Osteoblast (primary cell): ENCODE results near the gene CD38. TPM values are rescaled to one million over a fixed set of nuclear protein-coding genes. Genes with fewer than 3 reads are reported as not detected.

ENCODE experiments used
- DNase-seq: peaks from one replicate; pipeline ENCODE4 v3.0.0; 2011; ENCODE audit warnings: low spot score, mixed read lengths; ENCODE audit not compliant: insufficient read length; ENCODE audit errors: missing footprints
- H2AFZ ChIP-seq: 2 replicates; pipeline ENCODE4 v1.6.0; 2011; ENCODE audit warnings: mild to moderate bottlenecking, low read length
- H3K27ac ChIP-seq: 2 replicates; pipeline ENCODE4 v1.5.1; 2011; ENCODE audit warnings: mild to moderate bottlenecking, low read depth, low read length, moderate library complexity
- H3K27me3 ChIP-seq: 2 replicates; pipeline ENCODE4 v1.6.0; 2012; ENCODE audit warnings: mild to moderate bottlenecking, control low read depth, inconsistent platforms, low read length, moderate library complexity; ENCODE audit not compliant: insufficient read depth
- H3K36me3 ChIP-seq: 2 replicates; pipeline ENCODE4 v1.5.1; 2011; ENCODE audit warnings: mild to moderate bottlenecking, low read length, control low read depth, moderate library complexity; ENCODE audit not compliant: insufficient read depth
- H3K4me1 ChIP-seq: 2 replicates; pipeline ENCODE4 v1.5.1; 2011; ENCODE audit warnings: mild to moderate bottlenecking, low read length, control low read depth, moderate library complexity; ENCODE audit not compliant: insufficient read depth
- H3K4me2 ChIP-seq: 2 replicates; pipeline ENCODE4 v1.6.0; 2011; ENCODE audit warnings: mild to moderate bottlenecking, low read length; ENCODE audit not compliant: insufficient read depth
- H3K4me3 ChIP-seq: fragments of 200-600 bp; sonication (generic); 3 replicates; pipeline ENCODE4 v1.5.1; 2012; ENCODE audit warnings: mild to moderate bottlenecking, low read length, inconsistent platforms; ENCODE audit not compliant: insufficient read depth
- H3K79me2 ChIP-seq: 2 replicates; pipeline ENCODE4 v1.6.0; 2012; ENCODE audit warnings: mild to moderate bottlenecking, low read length, control low read depth, inconsistent platforms; ENCODE audit not compliant: insufficient read depth
- H3K9me3 ChIP-seq: 2 replicates; pipeline ENCODE4 v1.5.1; 2011; ENCODE audit warnings: low read depth, low read length, control low read depth
- H4K20me1 ChIP-seq: 2 replicates; pipeline ENCODE4 v1.6.0; 2012; ENCODE audit warnings: mild to moderate bottlenecking, low read length, control low read depth; ENCODE audit not compliant: insufficient read depth
- total RNA-seq: library from RNA; depleted of rRNA; stranded (reverse); fragments of >200 nt; gene quantifications from 2 replicates; pipeline ENCODE4 v1.2.3, GENCODE V29; 2012
- TF ChIP-seq, protein P1 (sequence below): IDR thresholded peaks from 2 replicates; pipeline ENCODE4 v1.5.1; 2011; ENCODE audit warnings: mild to moderate bottlenecking, low read depth, low read length, moderate library complexity; ENCODE audit errors: extremely low read depth

The CD38 gene
- total RNA-seq, 1 donor = under 0.01 TPM

DNA sequence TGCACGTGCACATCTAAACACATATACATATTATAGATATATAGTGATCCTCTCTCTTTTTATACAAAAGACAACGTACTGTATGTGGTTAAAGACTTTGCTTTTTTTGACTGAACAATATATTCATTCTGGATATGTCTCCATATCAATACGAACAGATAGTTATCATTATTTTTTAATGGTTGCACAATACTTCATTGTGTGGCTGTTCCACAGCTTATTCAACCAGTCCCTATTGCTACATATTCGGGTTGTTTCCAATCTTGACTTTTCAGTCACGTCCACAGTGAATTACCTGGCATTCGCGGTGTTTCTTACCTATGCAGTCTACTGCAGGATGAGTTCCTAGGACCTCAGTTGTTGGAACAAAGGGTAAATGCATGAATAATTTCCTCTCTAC lies 107.3 kb downstream of the CD38 start:
- Histone ChIP-seq H3K4me3 (no peak overlapping the region), H3K4me1 (no peaks in the 10 kb centered on the region), H3K27me3 (peaks cover 37% of the 10 kb centered on the region), H3K36me3 (no peaks in the 10 kb centered on the region), H3K4me2 (no peak overlapping the region), H4K20me1 (no peaks in the 10 kb centered on the region), H2AFZ (no peak overlapping the region), H3K79me2 (no peaks in the 10 kb centered on the region), H3K27ac (no peak overlapping the region), H3K9me3 (no peaks in the 10 kb centered on the region)
- TF ChIP-seq, protein P1, sequence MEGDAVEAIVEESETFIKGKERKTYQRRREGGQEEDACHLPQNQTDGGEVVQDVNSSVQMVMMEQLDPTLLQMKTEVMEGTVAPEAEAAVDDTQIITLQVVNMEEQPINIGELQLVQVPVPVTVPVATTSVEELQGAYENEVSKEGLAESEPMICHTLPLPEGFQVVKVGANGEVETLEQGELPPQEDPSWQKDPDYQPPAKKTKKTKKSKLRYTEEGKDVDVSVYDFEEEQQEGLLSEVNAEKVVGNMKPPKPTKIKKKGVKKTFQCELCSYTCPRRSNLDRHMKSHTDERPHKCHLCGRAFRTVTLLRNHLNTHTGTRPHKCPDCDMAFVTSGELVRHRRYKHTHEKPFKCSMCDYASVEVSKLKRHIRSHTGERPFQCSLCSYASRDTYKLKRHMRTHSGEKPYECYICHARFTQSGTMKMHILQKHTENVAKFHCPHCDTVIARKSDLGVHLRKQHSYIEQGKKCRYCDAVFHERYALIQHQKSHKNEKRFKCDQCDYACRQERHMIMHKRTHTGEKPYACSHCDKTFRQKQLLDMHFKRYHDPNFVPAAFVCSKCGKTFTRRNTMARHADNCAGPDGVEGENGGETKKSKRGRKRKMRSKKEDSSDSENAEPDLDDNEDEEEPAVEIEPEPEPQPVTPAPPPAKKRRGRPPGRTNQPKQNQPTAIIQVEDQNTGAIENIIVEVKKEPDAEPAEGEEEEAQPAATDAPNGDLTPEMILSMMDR = no peak
- no peak for DNase-seq

DNA sequence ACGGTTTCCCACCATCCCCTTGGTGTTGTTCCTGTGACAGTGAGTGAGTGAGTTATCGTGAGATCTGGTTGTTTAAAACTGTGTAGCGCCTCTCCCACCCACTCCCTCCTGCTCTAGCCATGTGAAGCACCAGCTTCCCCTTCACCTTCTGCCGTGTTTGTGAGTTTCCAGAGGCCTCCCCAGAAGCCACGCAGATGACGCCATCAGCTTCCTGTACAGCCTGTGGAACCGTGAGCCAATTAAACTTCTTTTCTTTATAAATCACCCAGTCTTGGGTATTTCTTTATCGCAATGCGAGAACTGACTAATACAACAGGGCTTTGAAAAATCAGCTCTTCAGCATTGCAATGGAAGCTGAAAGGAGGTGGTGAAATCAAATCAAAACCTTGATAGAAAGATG lies 110.4 kb downstream of the CD38 start:
- Histone ChIP-seq H3K36me3 (no peaks in the 10 kb centered on the region), H3K79me2 (no peaks in the 10 kb centered on the region), H3K27me3 (peaks cover 41% of the 10 kb centered on the region), H3K4me3 (no peak overlapping the region), H3K27ac (no peak overlapping the region), H3K4me1 (no peaks in the 10 kb centered on the region), H3K9me3 (no peaks in the 10 kb centered on the region), H3K4me2 (no peak overlapping the region), H2AFZ (no peak overlapping the region), H4K20me1 (no peaks in the 10 kb centered on the region)
- no peak for DNase-seq
- TF ChIP-seq, protein P1 = no peak

DNA sequence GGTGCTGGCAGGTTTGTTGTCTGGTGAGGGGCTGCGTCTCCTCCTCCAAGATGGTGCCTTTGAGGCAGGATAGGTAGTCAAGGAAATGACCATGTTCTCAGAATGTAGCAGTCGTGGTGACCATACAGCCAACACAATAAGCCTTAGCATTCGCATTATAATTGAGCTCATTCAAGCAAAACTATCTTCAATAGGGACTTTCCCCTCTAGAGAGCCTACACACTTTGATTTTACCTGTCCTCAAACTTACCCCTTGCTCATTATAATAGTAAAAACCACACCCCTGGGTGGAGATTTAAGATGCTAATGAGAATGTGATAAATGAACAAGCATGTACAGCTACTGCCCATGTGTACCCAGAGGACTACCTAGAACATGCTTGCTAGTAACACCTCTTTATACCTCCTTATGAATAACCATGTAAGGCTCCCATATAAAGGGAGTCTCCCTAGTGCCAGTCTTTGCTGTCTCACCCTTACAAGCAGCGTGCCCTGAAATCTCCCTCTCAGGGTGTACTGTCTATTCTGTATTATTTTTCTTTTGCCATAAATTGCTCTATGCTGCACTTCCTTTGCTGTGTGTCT lies 112.2 kb downstream of the CD38 start:
- no peak overlapping the region for H2AFZ ChIP-seq
- H3K36me3 ChIP-seq = no peaks in the 10 kb centered on the region
- no peak overlapping the region for H3K27ac ChIP-seq
- no peaks in the 10 kb centered on the region for H3K79me2 ChIP-seq
- no peak overlapping the region for H3K4me3 ChIP-seq
- H4K20me1 ChIP-seq = no peaks in the 10 kb centered on the region
- H3K4me1 ChIP-seq = peaks cover 14% of the 10 kb centered on the region
- peaks cover 28% of the 10 kb centered on the region for H3K27me3 ChIP-seq
- H3K4me2 ChIP-seq = no peak overlapping the region
- DNase-seq = no peak
- no peaks in the 10 kb centered on the region for H3K9me3 ChIP-seq
- TF ChIP-seq, protein P1 = no peak

DNA sequence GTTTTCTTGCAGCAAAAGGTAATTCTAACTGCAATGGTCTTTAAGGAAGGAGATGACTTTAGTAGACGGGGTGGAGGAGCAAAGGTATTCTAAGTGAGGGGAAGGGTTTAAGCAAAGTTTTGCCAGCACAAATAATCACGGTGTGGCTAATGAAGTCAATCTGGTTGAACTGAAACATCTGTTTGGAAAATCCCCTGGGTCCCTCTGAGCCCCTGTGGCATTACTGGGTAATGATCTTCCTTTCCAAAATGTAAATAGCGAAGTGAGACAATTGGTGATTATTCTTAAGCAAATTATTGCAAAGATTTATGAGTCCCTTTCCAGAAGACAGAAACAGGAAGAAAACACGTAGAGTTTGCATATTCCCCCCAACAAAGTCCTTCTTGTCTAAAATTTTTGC lies 113.2 kb downstream of the CD38 start:
- Histone ChIP-seq H2AFZ (no peak overlapping the region), H3K4me2 (no peak overlapping the region), H3K27ac (no peak overlapping the region), H3K9me3 (no peaks in the 10 kb centered on the region), H3K79me2 (no peaks in the 10 kb centered on the region), H3K27me3 (peaks cover 27% of the 10 kb centered on the region), H3K4me1 (peaks cover 14% of the 10 kb centered on the region), H3K36me3 (no peaks in the 10 kb centered on the region), H3K4me3 (no peak overlapping the region), H4K20me1 (no peaks in the 10 kb centered on the region)
- no peak for DNase-seq
- TF ChIP-seq, protein P1 = no peak
